Mesenchymal stem cell (in vitro differentiated cells and primary cell): Measurements from ENCODE around the gene ENGASE.
A peak's percentile ranks its signal among the peaks of the same experiment; 100 is the strongest.

ENCODE experiments used
- DNase-seq: peaks from one replicate; pipeline ENCODE4 v3.0.0-alpha.2; 2013
- H2AFZ ChIP-seq: one replicate; pipeline ENCODE4 v1.6.1; 2013; ENCODE audit warnings: low read depth, mild to moderate bottlenecking, control low read depth, inconsistent platforms, low read length, moderate library complexity
- H2AK5ac ChIP-seq: 2 replicates; pipeline ENCODE4 v1.6.1; 2013; ENCODE audit warnings: low read length, moderate library complexity, mild to moderate bottlenecking, inconsistent platforms; ENCODE audit not compliant: severe bottlenecking
- H2BK120ac ChIP-seq: one replicate; pipeline ENCODE4 v1.6.1; 2013; ENCODE audit warnings: low read depth, mild to moderate bottlenecking, inconsistent platforms, low read length, moderate library complexity
- H2BK12ac ChIP-seq, 2 experiments: one replicate each; pipeline ENCODE4 v1.6.1; 2013; ENCODE audit warnings: inconsistent platforms in 2 of 2, low read length in 2 of 2, mild to moderate bottlenecking in 2 of 2, moderate library complexity in 2 of 2, control low read depth in 1 of 2
- H2BK15ac ChIP-seq: one replicate; pipeline ENCODE4 v1.6.1; 2013; ENCODE audit warnings: mild to moderate bottlenecking, low read depth, inconsistent platforms; ENCODE audit not compliant: poor library complexity, severe bottlenecking
- H2BK5ac ChIP-seq: 2 replicates; pipeline ENCODE4 v1.6.1; 2013; ENCODE audit warnings: low read depth, mild to moderate bottlenecking, low read length, control low read depth, inconsistent platforms; ENCODE audit not compliant: poor library complexity, severe bottlenecking
- H3K14ac ChIP-seq, 2 experiments: one replicate each; pipeline ENCODE4 v1.6.1; 2013; ENCODE audit warnings: inconsistent platforms in 2 of 2, low read length in 2 of 2, control low read depth in 1 of 2, mild to moderate bottlenecking in 1 of 2, moderate library complexity in 1 of 2
- H3K18ac ChIP-seq, 2 experiments: one replicate each; pipeline ENCODE4 v1.6.1; 2013; ENCODE audit warnings: inconsistent platforms in 2 of 2, low read length in 2 of 2, control low read depth in 1 of 2, low read depth in 1 of 2, mild to moderate bottlenecking in 1 of 2
- H3K23ac ChIP-seq, 2 experiments: one replicate each; pipeline ENCODE4 v1.6.1; 2013; ENCODE audit warnings: inconsistent platforms in 2 of 2, low read length in 2 of 2, mild to moderate bottlenecking in 2 of 2, moderate library complexity in 2 of 2, control low read depth in 1 of 2
- H3K27ac ChIP-seq: 2 replicates; pipeline ENCODE4 v1.5.1; 2013; ENCODE audit warnings: mild to moderate bottlenecking, moderate library complexity, low read length, control low read depth, inconsistent platforms; ENCODE audit not compliant: poor library complexity, severe bottlenecking
- H3K27me3 ChIP-seq, 2 experiments: 2 replicates each; pipeline versions ENCODE4 v1.6.1 to v1.7.0; 2013; ENCODE audit warnings: low read length in 2 of 2, mild to moderate bottlenecking in 2 of 2, moderate library complexity in 2 of 2, control low read depth in 1 of 2, inconsistent platforms in 1 of 2; ENCODE audit not compliant: control insufficient read depth in 1 of 2, insufficient read depth in 1 of 2
- H3K36me3 ChIP-seq, 2 experiments: 2 replicates each; pipeline versions ENCODE4 v1.6.1 to v1.7.0; 2013; ENCODE audit warnings: low read length in 2 of 2, control low read depth in 1 of 2, inconsistent platforms in 1 of 2, low read depth in 1 of 2, mild to moderate bottlenecking in 1 of 2; ENCODE audit not compliant: insufficient read depth in 2 of 2, control insufficient read depth in 1 of 2
- H3K4ac ChIP-seq, 2 experiments: one replicate each; pipeline ENCODE4 v1.6.1; 2013; ENCODE audit warnings: inconsistent platforms in 2 of 2, low read length in 2 of 2, mild to moderate bottlenecking in 2 of 2, moderate library complexity in 2 of 2, control low read depth in 1 of 2, low read depth in 1 of 2
- H3K4me1 ChIP-seq: 2 replicates; pipeline ENCODE4 v1.6.1; 2013; ENCODE audit warnings: low read depth, low read length, control low read depth; ENCODE audit not compliant: control insufficient read depth, insufficient read depth
- H3K4me2 ChIP-seq: 2 replicates; pipeline ENCODE4 v1.6.1; 2013; ENCODE audit warnings: low read length, mild to moderate bottlenecking, inconsistent platforms; ENCODE audit not compliant: poor library complexity, severe bottlenecking
- H3K4me3 ChIP-seq, 2 experiments: 2 replicates each; pipeline versions ENCODE4 v1.5.1 to v1.7.0; 2013; ENCODE audit warnings: low read length in 2 of 2, mild to moderate bottlenecking in 2 of 2, control low read depth in 1 of 2, low read depth in 1 of 2; ENCODE audit not compliant: insufficient read depth in 1 of 2
- H3K79me1 ChIP-seq: replicated peaks from 2 replicates; pipeline ENCODE4 v1.6.1; 2013; ENCODE audit warnings: mild to moderate bottlenecking, control low read depth, low read length, inconsistent platforms; ENCODE audit not compliant: poor library complexity, severe bottlenecking
- H3K9ac ChIP-seq: 2 replicates; pipeline ENCODE4 v1.7.0; 2013; ENCODE audit warnings: mild to moderate bottlenecking, low read length, moderate library complexity
- H3K9me3 ChIP-seq: 2 replicates; pipeline ENCODE4 v1.7.0; 2013; ENCODE audit warnings: mild to moderate bottlenecking, low read length; ENCODE audit not compliant: control insufficient read depth
- H4K8ac ChIP-seq: one replicate; pipeline ENCODE4 v1.6.1; 2013; ENCODE audit warnings: inconsistent platforms, mild to moderate bottlenecking, low read length, moderate library complexity
- H4K91ac ChIP-seq: one replicate; pipeline ENCODE4 v1.6.1; 2013; ENCODE audit warnings: mild to moderate bottlenecking, low read length, inconsistent platforms
- WGBS: methylation state at CpG from one replicate; pipeline ENCODE4 v1.1.7; 2013; ENCODE audit warnings: mixed read lengths; 5-methylcytosine and 5-hydroxymethylcytosine counted together

ENGASE gene

GRCh38 chr17:79113699-79114457 is 39.3 kb downstream of the ENGASE start:
- H4K91ac ChIP-seq: no peak overlapping the region
- no peak for DNase-seq
- no peak overlapping the region for H3K14ac ChIP-seq
- no peak overlapping the region for H3K4me3 ChIP-seq
- H3K9ac ChIP-seq: no peak overlapping the region
- no peak overlapping the region for H2AK5ac ChIP-seq
- H2BK5ac ChIP-seq: no peak overlapping the region
- H2BK12ac ChIP-seq: no peak overlapping the region
- H2BK120ac ChIP-seq: no peak overlapping the region
- no peak overlapping the region for H3K4ac ChIP-seq
- H4K8ac ChIP-seq: no peak overlapping the region
- H3K4me1 ChIP-seq: no peaks in the 10 kb centered on the region
- peaks cover 20 to 74% of the 10 kb centered on the region in 2 experiments for H3K27me3 ChIP-seq
- H3K9me3 ChIP-seq: no peaks in the 10 kb centered on the region
- no peaks in the 10 kb centered on the region for H3K79me1 ChIP-seq
- no peak overlapping the region for H3K4me2 ChIP-seq
- H3K23ac ChIP-seq: no peak overlapping the region
- H2AFZ ChIP-seq: no peak overlapping the region
- no peak overlapping the region for H2BK15ac ChIP-seq
- no peak overlapping the region for H3K27ac ChIP-seq
- H3K36me3 ChIP-seq: no peaks in the 10 kb centered on the region
- 71% methylated on average over 17 of the region's 17 CpGs for WGBS
- no peak overlapping the region for H3K18ac ChIP-seq

- Histone ChIP-seq H3K14ac (no peak overlapping the region), H2BK15ac (no peak overlapping the region), H4K8ac (no peak overlapping the region), H3K4me1 (no peaks in the 10 kb centered on the region), H3K4me2 (no peak overlapping the region), H3K4me3 (no peak overlapping the region), H2AFZ (peak overlapping the region; percentile 3), H3K23ac (no peak overlapping the region), H2BK12ac (no peak overlapping the region), H4K91ac (no peak overlapping the region), H3K18ac (no peak overlapping the region), H3K79me1 (no peaks in the 10 kb centered on the region), H2BK120ac (no peak overlapping the region), H3K27ac (no peak overlapping the region), H3K4ac (no peak overlapping the region), H3K36me3 (no peaks in the 10 kb centered on the region), H3K9me3 (no peaks in the 10 kb centered on the region), H2AK5ac (no peak overlapping the region), H2BK5ac (no peak overlapping the region), H3K9ac (no peak overlapping the region), H3K27me3 (peaks cover 24 to 73% of the 10 kb centered on the region in 2 experiments)
- DNase-seq: no peak
- WGBS: 75% methylated on average over 30 of the region's 30 CpGs
These were observed 40.1 kb downstream of the ENGASE start for GRCh38 chr17:79114458-79115301.

- Histone ChIP-seq H3K4me3 (no peak overlapping the region), H2AFZ (no peak overlapping the region), H4K8ac (no peak overlapping the region), H3K4me1 (no peaks in the 10 kb centered on the region), H3K9me3 (no peaks in the 10 kb centered on the region), H3K4ac (no peak overlapping the region), H3K27ac (no peak overlapping the region), H3K23ac (no peak overlapping the region), H3K4me2 (no peak overlapping the region), H3K9ac (no peak overlapping the region), H2BK120ac (no peak overlapping the region), H2BK5ac (no peak overlapping the region), H2BK15ac (no peak overlapping the region), H3K27me3 (peaks cover 28 to 72% of the 10 kb centered on the region in 2 experiments), H2BK12ac (no peak overlapping the region), H3K14ac (no peak overlapping the region), H3K36me3 (no peaks in the 10 kb centered on the region), H2AK5ac (no peak overlapping the region), H4K91ac (no peak overlapping the region), H3K79me1 (no peaks in the 10 kb centered on the region), H3K18ac (no peak overlapping the region)
- WGBS: 86% methylated on average over 20 of the region's 22 CpGs
- DNase-seq: no peak
These were observed 40.9 kb downstream of the ENGASE start for GRCh38 chr17:79115487-79115886.
